NCI-H187 (cell line): ENCODE measurements around the gene CNGB1.
"Not testable (repeated sequence)": the region's sequence is repeated elsewhere in the genome, so short reads cannot be mapped to it uniquely, and the experiment has no call there.

Experiments
- DNase-seq, 2 experiments: peaks; one replicate each; lab custom pipeline; 2025; lab: John Stamatoyannopoulos, UW

The CNGB1 gene

GRCh38 chr16:57926041-57926440 is 44.9 kb downstream of the CNGB1 start:
- DNase-seq: no peak

DNA sequence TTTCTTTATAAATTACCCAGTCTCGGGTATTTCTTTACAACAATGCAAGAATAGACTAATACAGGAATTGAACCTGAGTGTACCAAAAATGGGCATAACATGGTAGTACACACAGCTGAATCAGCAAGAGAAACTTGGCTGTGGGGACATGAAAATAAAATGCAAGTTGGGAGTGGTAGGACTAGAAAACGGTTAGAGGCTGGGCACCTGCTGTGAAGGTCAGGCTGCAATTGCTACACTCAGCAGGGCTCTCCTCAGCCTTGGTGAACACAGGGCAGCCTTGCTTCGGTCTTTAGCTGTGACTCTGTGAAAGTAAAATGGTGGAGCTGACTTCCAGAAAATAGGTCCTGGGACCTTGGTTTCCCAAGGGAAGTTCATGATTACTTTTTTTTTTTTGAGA is 45.6 kb downstream of the CNGB1 start:
- DNase-seq: no peak

GRCh38 chr16:57924514-57924913 is 46.4 kb downstream of the CNGB1 start:
- no peak for DNase-seq

DNA sequence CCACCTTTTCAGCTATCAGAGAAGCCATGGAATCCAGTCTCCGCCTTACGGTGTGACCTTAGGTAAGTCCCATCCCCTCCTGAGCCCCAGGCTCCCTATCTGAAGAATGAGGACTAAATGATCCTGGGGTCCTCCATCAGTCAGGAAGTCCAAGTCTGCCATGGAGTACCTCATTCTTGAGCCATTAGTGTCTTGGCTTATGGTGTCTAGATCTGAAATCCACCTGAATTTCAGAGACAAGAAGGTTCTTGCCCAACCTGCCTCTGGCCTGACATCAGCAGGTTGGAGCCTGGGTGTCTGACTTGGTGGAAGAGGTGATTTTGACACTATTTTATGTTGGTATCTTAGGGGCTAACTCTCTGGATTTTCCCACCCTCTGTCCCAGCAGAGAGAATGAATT is 47.1 kb downstream of the CNGB1 start:
- DNase-seq: no peak

GRCh38 chr16:57923418-57923817 is 47.5 kb downstream of the CNGB1 start:
- no peak for DNase-seq

- DNase-seq: no peak
These were observed 50.1 kb downstream of the CNGB1 start for GRCh38 chr16:57920880-57921229.

GRCh38 chr16:57920215-57920879 is 50.6 kb downstream of the CNGB1 start:
- no peak for DNase-seq

- DNase-seq: no peak
These were observed 51.9 kb downstream of the CNGB1 start for GRCh38 chr16:57918994-57919393.

GRCh38 chr16:57918444-57918843 is 52.5 kb downstream of the CNGB1 start:
- no peak for DNase-seq

DNA sequence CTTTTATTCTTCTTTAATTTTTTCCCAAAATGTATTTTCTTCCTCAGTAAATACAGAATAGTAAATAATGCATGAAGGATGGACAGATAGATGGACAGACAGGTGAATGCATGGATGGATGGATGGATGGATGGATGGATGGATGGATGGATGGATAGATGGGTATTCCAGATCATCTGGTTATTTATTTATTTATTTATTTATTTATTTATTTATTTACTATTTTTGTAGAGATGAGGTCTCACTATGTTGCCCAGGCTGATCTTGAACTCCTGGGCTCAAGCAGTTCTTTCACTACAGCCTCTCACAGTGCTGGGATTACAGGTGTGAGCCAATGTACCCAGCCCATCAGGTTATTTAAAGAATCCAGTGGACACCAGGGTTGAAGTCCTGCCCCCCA is 53.0 kb downstream of the CNGB1 start:
- not testable (repeated sequence) for DNase-seq

- not testable (repeated sequence) for DNase-seq
These were observed 53.4 kb downstream of the CNGB1 start for GRCh38 chr16:57917489-57917888.

DNA sequence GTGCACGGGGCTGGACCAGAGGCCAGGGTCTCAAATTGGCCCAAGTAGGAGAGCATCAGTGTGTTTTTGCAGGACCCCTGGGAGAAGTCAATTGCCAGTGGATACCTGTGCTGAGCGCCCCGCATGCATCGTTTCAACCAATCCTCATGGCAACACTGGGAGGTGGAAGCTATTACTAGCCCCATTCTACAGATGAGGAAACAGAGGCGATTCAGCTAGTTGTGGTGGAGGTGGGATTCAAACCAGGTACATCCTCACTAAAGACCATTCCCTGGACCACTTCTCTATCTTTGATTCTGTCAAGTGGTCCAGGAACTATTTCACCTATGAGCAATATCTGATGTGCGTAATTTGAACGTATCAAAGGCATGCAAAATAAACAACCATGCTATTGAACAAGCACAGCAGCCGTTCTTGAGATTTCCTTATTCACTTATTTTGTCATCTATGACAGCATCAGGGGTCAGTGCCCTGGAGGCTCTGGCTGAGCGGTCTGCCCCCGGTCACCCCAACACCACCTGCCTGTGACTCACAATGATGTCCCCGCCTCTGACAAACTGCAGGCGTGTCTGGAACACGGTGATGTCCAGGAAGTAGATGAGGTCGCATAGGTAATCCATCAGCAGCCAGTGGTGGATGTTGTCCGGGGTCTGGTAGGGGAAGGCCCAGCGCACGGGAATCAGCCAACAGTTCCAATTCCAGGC is 54.0 kb downstream of the CNGB1 start:
- DNase-seq: no peak

- DNase-seq: no peak
These were observed 55.0 kb downstream of the CNGB1 start for GRCh38 chr16:57915811-57916488.

DNA sequence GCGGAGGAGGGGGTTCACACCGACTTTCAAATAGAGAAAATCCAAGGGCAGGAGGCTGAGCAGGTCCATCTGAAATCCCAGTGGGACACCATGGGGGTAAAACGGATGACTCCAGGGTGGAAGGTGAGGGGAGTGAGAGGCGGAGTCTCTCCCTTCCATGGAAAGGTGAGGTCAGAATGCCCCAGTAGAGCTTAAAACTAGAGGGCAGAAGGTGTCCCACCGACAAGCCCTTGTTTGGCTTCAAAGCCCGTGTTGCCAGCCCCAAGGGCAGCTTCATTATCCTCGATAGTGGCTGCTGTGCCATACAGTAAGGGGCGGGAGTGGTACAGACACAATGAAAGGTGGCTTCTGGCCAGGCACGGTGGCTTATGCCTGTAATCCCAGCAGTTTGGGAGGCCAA is 55.7 kb downstream of the CNGB1 start:
- no peak for DNase-seq

DNA sequence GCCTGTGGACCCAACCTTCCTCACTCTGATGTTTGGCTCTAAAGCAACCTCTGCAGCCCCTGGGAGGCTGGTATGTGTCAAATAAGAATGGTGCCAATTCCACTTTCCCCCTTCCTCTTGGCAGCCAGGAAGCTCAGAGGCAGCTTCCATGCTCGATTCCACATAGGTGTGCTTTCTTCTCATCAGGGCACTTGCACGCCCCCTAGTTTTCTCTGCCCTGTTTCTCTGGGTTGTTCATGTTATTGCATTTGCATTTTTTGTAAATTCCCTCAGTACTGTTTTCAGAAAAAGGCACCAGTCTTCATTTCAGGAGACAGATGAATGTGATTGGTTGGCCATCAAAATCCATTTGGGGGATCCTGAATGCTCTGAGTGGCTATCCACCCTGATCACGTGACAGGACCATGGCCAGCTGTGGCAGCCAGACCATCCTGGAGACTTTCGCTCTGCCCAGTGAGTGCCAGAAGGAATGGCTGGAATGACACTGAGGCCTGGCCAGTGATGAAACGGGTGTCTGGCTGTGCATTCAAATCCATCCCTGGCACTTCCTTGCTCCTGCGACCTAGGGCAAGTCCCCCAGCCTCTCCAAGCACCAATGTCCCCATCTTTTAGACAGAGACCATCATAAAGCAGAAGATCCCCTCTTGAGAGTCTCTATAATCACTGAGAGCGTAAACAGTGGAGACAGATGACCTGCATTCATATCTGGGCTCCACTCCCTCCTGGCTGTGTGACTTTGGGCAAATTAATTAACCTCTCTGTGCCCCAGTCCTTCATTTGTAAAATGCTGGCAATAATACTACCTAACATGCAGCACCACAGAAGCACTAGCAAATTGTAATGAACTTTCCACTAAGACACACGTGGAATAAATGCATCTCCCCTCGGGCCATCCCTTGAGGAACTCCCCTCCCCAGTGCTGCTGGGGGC is 56.4 kb downstream of the CNGB1 start:
- no peak for DNase-seq

GRCh38 chr16:57912529-57913260 is 58.2 kb downstream of the CNGB1 start:
- DNase-seq: no peak

GRCh38 chr16:57911743-57912142 is 59.2 kb downstream of the CNGB1 start:
- no peak for DNase-seq

DNA sequence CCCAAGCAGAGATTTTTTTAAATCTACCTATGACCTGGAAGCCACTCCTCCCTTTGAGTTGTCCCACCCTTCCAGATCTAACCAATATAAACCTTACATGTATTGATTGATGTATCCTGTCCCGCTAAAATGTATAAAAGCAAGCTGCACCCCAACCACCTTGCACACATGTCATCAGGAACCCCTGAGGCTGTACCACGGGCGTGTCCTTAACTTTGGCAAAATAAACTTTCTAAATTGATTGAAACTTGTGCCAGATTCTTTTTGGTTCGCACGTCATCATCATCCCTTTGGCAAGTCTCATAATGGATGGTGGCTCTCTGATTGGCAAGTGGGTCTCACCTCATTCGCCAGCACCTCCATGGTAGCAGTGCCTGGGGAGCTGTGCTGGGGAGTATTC is 60.2 kb downstream of the CNGB1 start:
- DNase-seq: no peak

DNA sequence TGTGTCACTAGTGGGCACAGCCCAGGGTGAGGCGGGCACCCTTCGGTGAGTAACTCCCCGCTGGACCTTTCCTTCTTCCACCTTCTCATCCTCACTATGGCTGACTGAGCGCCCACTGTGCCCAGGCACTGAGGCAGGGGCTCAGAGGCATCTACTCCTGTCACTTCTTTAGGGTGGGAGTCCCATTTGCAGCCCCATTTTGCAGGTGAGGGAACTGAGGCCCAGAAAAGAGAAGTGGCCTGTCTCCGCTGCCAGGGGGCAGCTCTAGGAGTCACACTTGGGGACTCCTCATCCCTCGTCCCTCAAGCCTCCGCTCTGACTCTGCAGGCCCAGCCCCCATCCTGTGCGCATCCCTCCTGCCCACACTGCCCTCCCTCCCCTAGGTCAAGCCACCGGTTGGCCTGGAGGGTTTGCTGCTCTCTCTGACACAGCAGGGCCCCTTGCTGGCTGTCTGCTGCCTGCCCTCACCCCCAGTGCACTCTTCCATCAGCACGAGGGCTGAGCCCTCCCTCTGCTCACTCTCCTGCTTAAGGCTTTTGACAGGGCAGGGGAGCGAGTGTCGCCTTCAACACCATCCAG is 62.4 kb downstream of the CNGB1 start:
- DNase-seq: no peak

DNA sequence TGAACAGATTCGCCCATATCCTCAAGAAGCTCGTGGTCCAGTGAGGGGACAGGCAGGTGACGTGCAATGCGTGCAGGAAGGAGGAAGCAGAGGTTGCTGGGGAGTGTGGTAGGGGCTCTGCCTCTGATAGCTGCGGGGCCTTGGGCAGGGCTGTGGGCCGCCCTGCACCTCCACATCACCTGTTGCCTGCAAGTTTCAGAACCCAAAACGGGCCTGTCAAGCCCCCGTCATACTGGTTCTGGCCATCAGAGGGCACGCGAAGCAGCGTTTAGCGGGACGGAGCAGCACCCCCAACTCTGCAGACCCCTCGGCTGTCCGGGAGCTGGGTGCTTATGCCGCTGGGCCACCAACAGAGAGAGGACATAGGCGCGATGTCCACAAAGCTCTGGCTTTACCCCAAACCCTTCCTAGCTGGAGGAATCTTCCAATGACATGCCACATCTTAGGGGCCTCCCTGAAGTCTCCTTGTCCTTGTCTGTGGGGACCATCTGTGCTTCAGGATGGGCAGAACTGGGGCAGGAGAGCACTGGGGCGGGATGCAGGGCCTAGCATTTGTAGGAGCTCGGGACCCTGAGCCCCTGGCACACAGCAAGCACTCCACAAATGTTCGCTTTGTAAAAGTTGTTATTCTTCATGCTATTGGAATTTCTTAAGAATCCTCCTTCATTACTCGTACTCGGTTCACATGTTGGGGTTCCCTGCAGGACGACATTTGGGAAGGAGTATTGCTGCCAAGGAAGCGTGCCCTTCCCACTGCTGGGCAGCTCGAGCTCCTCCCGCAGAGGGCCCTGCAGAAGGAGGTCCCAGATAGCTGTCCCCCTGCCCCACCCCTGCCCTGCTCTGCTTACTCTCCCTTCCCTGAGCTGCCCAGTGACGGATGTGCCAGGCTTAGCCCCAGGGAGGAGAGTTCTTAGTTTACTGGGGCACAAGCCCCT is 64.3 kb downstream of the CNGB1 start:
- DNase-seq: no peak
